ENCODE measurements around the gene PIAS1.
"Not testable (repeated sequence)": the region's sequence is repeated elsewhere in the genome, so short reads cannot be mapped to it uniquely, and the experiment has no call there.

PIAS1 gene

GRCh38 chr15:68205558-68205944, 151.4 kb downstream of the PIAS1 start:
- DNase-seq: no peak

GRCh38 chr15:68205954-68206539, 151.9 kb downstream of the PIAS1 start:
- DNase-seq: no peak

GRCh38 chr15:68206711-68207151, 152.6 kb downstream of the PIAS1 start:
- DNase-seq: no peak

- DNase-seq: no peak
Observed at GRCh38 chr15:68207176-68207935, 153.2 kb downstream of the PIAS1 start.

- DNase-seq: no peak
Observed at GRCh38 chr15:68208136-68208535, 154.0 kb downstream of the PIAS1 start.

GRCh38 chr15:68208636-68209240, 154.6 kb downstream of the PIAS1 start:
- DNase-seq: no peak

GRCh38 chr15:68209272-68209671, 155.2 kb downstream of the PIAS1 start:
- no peak for DNase-seq

GRCh38 chr15:68209735-68210408, 155.8 kb downstream of the PIAS1 start:
- DNase-seq: no peak

- DNase-seq: no peak
Observed at GRCh38 chr15:68210409-68210756, 156.3 kb downstream of the PIAS1 start.

- no peak for DNase-seq
Observed at GRCh38 chr15:68210821-68211655, 156.9 kb downstream of the PIAS1 start.

GRCh38 chr15:68211656-68212320, 157.7 kb downstream of the PIAS1 start:
- DNase-seq: no peak

- DNase-seq: not testable (repeated sequence)
Observed at GRCh38 chr15:68213491-68213845, 159.4 kb downstream of the PIAS1 start.

- DNase-seq: no peak
Observed at GRCh38 chr15:68213991-68214837, 160.1 kb downstream of the PIAS1 start.

GRCh38 chr15:68214838-68215254, 160.7 kb downstream of the PIAS1 start:
- DNase-seq: no peak

GRCh38 chr15:68217341-68217740, 163.2 kb downstream of the PIAS1 start:
- DNase-seq: no peak

GRCh38 chr15:68218331-68218730, 164.2 kb downstream of the PIAS1 start:
- no peak for DNase-seq

- no peak for DNase-seq
Observed at GRCh38 chr15:68218847-68219798, 165.0 kb downstream of the PIAS1 start.

GRCh38 chr15:68220489-68220888, 166.4 kb downstream of the PIAS1 start:
- no peak for DNase-seq

GRCh38 chr15:68220967-68221366, 166.9 kb downstream of the PIAS1 start:
- no peak for DNase-seq

Measured in HCEC 1CT (cell line).